AG09319 (cell line): Measurements from ENCODE around the gene GUCY2C.

ENCODE experiments used
- DNase-seq: peaks from one replicate; pipeline ENCODE4 v3.0.0-alpha.2; 2010; ENCODE audit warnings: low read depth; ENCODE audit errors: extremely low read depth
- CTCF ChIP-seq: IDR thresholded peaks from 2 replicates; pipeline ENCODE4 v1.5.1; 2011; ENCODE audit warnings: low read depth, mild to moderate bottlenecking, inconsistent platforms, low read length, moderate library complexity

Gene GUCY2C

GRCh38 chr12:14621826-14622225 lies 74.6 kb downstream of the GUCY2C start:
- TF ChIP-seq CTCF: no peak
- no peak for DNase-seq

- no peak for TF ChIP-seq CTCF
- no peak for DNase-seq
Measured at GRCh38 chr12:14619741-14620501, 76.5 kb downstream of the GUCY2C start.

GRCh38 chr12:14618983-14619382 lies 77.4 kb downstream of the GUCY2C start:
- DNase-seq: no peak
- TF ChIP-seq CTCF: peak; percentile 40

GRCh38 chr12:14614704-14615121 lies 81.7 kb downstream of the GUCY2C start:
- no peak for DNase-seq
- no peak for TF ChIP-seq CTCF

- no peak for TF ChIP-seq CTCF
- no peak for DNase-seq
Measured at GRCh38 chr12:14613718-14614117, 82.7 kb downstream of the GUCY2C start.

- DNase-seq: no peak
- TF ChIP-seq CTCF: no peak
Measured at GRCh38 chr12:14612898-14613445, 83.4 kb downstream of the GUCY2C start.

GRCh38 chr12:14612250-14612649 lies 84.1 kb downstream of the GUCY2C start:
- DNase-seq: no peak
- no peak for TF ChIP-seq CTCF
